Limb (tissue), 2 donors: Measurements from ENCODE around the gene ACVR1B.
A peak's percentile ranks its signal among the peaks of the same experiment; 100 is the strongest.

Experiments
- DNase-seq, 2 donors: peaks; one replicate each; pipeline ENCODE4 v3.0.0-alpha.2; 2016; ENCODE audit errors: extremely low spot score in 2 of 2

The ACVR1B gene

DNA sequence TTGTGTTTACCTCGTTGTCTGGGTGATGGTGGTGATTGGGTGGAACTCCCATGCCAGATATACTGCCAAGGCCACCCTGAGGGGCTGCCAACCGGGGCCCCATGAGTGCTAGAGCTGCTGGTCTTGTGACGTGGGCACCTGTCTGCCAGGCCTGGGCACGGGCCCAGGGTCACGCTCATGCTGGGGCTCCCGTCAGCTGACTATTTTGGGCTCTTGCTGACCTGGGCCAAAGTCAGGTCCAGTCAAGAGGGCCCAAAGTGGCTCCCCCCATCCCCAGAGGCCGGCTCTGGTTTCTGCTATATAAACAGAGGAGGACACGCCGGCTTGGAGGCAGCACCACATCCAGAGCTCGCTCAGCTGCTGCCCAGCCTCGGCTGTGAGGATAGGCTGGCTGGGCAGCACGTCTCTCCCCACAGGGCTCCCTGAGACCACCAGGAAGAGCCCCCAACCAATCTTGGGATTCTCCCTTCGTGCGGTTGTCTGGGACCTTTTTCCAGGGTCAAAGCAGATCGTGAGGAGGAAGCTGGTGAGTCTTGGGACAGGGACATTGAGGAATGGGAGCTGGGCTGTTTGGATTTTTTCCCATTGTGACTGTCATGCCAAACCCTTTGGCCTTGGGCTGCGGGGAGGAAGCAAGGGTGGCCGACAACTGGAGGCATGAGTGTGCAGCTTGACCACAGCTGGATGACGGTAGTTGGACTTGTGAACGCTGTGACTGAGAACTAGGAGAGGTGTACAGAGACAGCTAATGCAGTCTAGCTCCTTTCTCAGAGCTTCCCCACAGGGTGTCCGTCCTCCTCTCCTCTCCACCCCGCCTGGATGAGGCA is 92.1 kb downstream of the ACVR1B start:
- DNase-seq = peak in 1 of 2 donors; percentile 32

- peak; percentile 48 to 58 for DNase-seq
Observed at GRCh38 chr12:52044292-52044983, 92.9 kb downstream of the ACVR1B start.

DNA sequence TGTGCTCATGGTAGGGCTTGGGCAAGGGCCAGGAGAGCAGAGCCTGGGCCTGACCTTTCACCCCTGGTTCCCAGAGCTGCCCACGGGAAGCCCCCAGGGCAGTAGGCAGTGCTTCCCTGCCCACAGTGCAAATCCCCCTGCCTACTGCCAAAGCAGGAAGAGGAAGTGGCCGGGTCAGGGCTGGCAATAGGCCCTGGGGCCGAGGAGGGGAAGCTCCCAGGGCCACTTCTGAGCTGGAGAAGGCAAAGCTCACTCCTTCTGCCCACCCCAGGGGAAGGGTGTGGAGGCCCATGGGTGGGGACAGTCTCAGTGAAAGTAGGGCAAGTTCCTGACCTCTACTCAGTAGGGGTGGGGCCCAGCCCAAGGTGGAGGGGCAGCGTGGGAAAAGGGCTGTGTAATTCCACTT is 94.3 kb downstream of the ACVR1B start:
- DNase-seq = peak in 1 of 2 donors; percentile 52
